SK-N-MC (cell line): ENCODE measurements around the gene TGIF2.
"Not testable (repeated sequence)": the region's sequence is repeated elsewhere in the genome, so short reads cannot be mapped to it uniquely, and the experiment has no call there.

Source experiments
- EZH2 ChIP-seq: fragments of 200-600 bp; sonication (generic); IDR thresholded peaks from one replicate; pipeline ENCODE4 v1.6.1; 2017; ENCODE audit warnings: antibody characterized with exemption
- FOXP2 ChIP-seq: optimal IDR thresholded peaks from 2 replicates; pipeline ENCODE3; 2011; ENCODE audit warnings: mild to moderate bottlenecking, moderate library complexity; ENCODE audit not compliant: insufficient read depth; ENCODE audit errors: extremely low read length, control extremely low read depth
- POLR2AphosphoS5 ChIP-seq: IDR thresholded peaks from 2 replicates; pipeline ENCODE4 v1.6.1; 2012; ENCODE audit warnings: mild to moderate bottlenecking, low read depth, low read length, borderline replicate concordance

DNA sequence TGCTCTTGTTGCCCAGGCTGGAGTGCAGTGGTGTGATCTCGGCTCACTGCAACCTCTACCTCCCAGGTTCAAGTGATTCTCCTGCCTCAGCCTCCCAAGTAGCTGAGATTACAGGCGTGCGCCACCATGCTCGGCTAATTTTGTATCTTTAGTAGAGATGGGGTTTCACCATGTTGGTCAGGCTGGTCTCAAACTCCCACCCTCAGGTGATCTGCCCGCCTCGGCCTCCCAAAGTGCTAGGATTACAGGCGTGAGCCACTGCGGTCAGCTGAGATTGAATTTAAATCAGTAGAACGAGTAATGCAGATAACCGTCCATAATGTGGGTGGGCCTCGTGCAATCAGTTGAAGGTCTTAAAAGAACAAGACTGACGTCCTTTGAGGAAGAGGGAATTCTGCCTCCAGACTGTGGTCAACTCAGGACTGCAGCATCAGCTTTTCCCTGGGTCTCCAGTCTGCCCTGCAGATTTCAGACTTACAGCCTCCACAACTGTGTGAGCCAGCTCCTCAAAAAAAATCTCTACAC is 65.5 kb downstream of the TGIF2 start:
- not testable (repeated sequence) for TF ChIP-seq EZH2, POLR2AphosphoS5, FOXP2
